ENCODE data around the gene OXLD1. TPM values are rescaled to one million over a fixed set of nuclear protein-coding genes. Genes with fewer than 3 reads are reported as not detected.

Gene OXLD1
- total RNA-seq, 8 experiments from 2014 or later = 20.2 to 85.8 (median 33.6) TPM

DNA sequence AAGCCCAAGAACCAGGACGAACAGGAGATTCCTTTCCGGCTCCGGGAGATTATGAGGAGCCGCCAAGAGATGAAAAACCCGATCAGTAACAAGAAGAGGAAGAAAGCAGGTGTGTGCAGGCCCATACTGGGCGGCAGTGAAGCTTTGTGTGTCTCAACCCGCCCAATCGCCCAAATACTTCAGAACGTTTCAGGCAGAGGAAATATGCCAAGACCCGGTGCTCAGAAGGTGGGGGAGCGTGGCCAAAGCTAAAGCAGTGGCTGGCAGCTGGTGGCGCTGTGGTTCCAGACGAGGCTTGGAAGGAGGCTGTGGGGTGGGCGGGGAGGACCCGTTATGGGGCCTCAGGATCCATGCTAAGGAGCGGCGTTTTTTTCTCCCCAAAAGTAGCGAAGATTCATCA lies 1.3 kb upstream of the OXLD1 start:
- no peak for ATAC-seq (replicated peaks in 6 of 8)
- WGBS, 10 experiments = 69 to 100% (median 93%) methylated on average over 1 to 8 of the region's 18 CpGs; no CpG with 5 or more reads in 5 of the 10 experiments
- no peak overlapping the region for H3K4me3 ChIP-seq
- no peak overlapping the region for H3K27ac ChIP-seq
- in situ Hi-C loops (cut with MboI; ENCODE audit: low pct_unique_long_range_greater_than_20kb in 2 of 9, low sequenced_read_pairs in 9 of 9, unreplicated experiment in 9 of 9) = no loop called here
- peaks cover 15% of the 10 kb centered on the region in 2 donors for H3K4me1 ChIP-seq (replicated peaks in 1 of 2)

DNA sequence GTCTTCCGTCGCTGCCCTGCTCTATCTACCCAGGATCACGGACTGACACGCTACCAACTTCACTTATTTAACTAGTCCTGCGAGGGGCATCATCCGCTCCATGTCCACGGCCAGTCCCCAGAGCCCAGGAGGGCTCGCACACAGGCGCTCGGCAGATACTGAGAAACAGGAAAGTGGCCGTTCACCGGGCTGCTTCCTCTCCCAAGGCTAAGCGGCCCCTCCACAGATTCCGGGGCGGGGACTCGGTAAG lies 388 bp downstream of the OXLD1 start:
- ATAC-seq (replicated peaks in 6 of 8) = peak in 1 of 8 experiments; percentile 34
- WGBS, 10 experiments = 0% methylated on average over 6 to 8 of the region's 16 CpGs; no CpG with 5 or more reads in 8 of the 10 experiments
- Histone ChIP-seq H3K4me1 (replicated peaks in 1 of 2) (peaks cover 15% of the 10 kb centered on the region in 2 donors), H3K4me3 (peak overlapping the region; percentile 50 to 100 (median 72)), H3K27ac (peak overlapping the region; percentile 53 to 89)
- in situ Hi-C loops (cut with MboI; ENCODE audit: low pct_unique_long_range_greater_than_20kb in 2 of 9, low sequenced_read_pairs in 9 of 9, unreplicated experiment in 9 of 9) = no loop called here

DNA sequence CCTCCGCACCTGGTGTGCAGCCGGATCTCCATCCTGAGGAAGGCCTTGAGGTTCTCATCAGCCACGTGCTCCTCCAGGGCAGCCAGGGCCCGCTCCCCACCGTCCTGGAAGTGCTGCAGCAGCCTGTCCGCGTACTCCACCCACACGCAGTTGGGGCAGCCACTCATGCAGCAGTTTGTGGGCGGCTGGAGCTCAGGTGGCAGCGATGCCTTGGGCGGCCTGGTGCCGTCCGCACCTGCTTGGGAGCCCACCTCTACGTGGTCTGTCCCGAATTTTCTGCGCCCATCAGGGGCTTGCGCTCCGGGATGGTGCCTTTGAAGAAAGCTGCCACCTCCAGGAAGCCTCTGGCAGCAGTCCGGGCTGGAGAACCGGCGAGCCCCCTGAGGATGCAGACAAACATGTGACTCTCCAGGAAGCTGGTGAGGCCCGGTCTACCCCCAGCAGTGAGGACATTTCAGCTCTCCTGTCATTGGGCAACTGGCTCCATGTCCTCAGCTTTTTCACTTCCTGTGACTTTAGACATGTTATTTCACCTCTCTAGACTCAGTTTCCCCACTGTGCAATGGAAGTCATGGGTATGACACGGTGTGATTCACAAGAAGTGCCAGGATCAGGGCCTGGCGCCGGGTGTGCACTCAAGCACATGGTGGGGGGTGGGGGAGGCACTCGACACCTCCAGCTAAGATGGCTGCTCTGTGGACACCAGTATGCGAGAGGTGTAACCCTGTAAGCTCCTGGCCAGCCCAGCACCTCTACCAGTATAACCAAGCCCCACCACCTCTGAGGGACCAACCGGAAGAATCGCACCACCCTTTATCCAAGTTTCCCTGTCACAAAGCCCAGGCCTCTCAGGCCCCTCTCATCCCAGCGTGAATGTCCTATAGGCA lies 957 bp downstream of the OXLD1 start:
- Histone ChIP-seq H3K4me1 (replicated peaks in 1 of 2) (peaks cover 15% of the 10 kb centered on the region in 2 donors), H3K27ac (peak overlapping the region; percentile 53 to 89), H3K4me3 (peak overlapping the region; percentile 50 to 100 (median 72))
- in situ Hi-C loops (cut with MboI; ENCODE audit: low pct_unique_long_range_greater_than_20kb in 2 of 9, low sequenced_read_pairs in 9 of 9, unreplicated experiment in 9 of 9) = no loop called here
- WGBS, 10 experiments = 0 to 100% (median 42%) methylated on average over 1 to 4 of the region's 30 CpGs; no CpG with 5 or more reads in 4 of the 10 experiments
- ATAC-seq (replicated peaks in 6 of 8) = peak in 3 of 8 experiments; percentile 1 to 19 (median 17)

DNA sequence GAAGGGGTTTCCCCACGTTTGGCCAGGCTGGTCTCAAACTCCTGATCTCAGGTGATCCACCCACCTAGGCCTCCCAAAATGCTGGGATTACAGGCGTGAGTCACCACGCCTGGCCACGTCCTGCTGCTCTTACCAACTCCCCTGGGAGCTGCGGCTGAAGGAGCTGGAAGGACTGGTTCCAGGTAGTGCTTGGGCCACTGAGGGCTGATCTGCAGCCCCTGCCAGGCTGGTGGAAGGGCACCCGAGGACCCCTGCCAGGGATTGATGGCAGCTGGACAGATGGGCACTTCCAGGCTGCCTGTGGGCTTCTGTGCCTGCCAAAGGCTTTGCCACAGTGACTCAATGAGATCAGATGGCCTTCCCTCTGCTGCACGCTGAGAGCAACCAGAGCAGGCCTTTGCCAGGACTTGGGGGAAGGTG lies 2.3 kb downstream of the OXLD1 start:
- Histone ChIP-seq H3K27ac (no peak overlapping the region), H3K4me1 (replicated peaks in 1 of 2) (peaks cover 15% of the 10 kb centered on the region in 2 donors), H3K4me3 (no peak overlapping the region)
- ATAC-seq (replicated peaks in 6 of 8) = no peak
- in situ Hi-C loops (cut with MboI; ENCODE audit: low pct_unique_long_range_greater_than_20kb in 2 of 9, low sequenced_read_pairs in 9 of 9, unreplicated experiment in 9 of 9) = no loop called here
- 84 to 100% (median 86%) methylated on average over 1 to 3 of the region's 7 CpGs; no CpG with 5 or more reads in 7 of the 10 experiments for WGBS, 10 experiments

DNA sequence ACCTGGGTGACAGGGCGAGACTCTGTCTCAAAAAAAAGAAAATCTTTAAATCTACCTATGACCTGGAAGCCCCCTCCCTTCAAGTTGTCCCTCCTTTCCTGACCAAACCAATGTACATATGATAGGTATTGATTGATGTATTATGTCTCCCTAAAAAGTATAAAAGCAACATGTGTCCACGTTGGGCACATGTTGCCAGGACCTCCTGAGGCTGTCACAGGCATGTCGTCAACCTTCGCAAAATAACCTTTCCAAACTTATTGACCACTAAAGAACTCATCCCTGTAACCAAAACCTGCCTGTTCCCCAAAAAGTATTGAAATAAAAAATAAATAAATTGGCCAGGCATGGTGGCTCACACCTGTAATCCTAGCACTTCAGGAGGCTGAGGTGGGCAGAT lies 4.4 kb downstream of the OXLD1 start:
- no peak overlapping the region for H3K4me3 ChIP-seq
- WGBS, 10 experiments = 43 to 100% (median 80%) methylated on average over 1 to 4 of the region's 4 CpGs; no CpG with 5 or more reads in 3 of the 10 experiments
- ATAC-seq (replicated peaks in 6 of 8) = no peak
- in situ Hi-C loops (cut with MboI; ENCODE audit: low pct_unique_long_range_greater_than_20kb in 2 of 9, low sequenced_read_pairs in 9 of 9, unreplicated experiment in 9 of 9) = no loop called here
- peaks cover 6% of the 10 kb centered on the region in 2 donors for H3K4me1 ChIP-seq (replicated peaks in 1 of 2)
- no peak overlapping the region for H3K27ac ChIP-seq

DNA sequence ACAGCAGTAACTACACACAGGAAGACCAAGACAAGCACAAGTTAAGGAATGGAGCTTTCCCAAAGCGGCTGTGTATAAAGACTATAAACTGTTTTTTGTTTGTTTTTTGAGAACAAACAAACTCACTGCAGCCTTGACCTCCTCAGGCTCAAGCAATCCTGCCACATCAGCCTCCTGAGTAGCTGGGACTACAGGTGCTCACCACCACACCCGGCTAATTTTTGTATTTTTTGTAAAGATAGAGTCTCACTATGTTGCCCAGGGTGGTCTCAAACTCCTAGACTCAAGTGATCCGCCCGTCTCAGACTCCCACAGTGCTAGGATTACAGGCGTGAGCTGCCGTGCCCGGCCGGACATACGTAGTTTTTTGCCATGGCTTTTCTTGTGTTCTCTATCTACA lies 6.0 kb downstream of the OXLD1 start:
- ATAC-seq (replicated peaks in 6 of 8) = no peak
- in situ Hi-C loops (cut with MboI; ENCODE audit: low pct_unique_long_range_greater_than_20kb in 2 of 9, low sequenced_read_pairs in 9 of 9, unreplicated experiment in 9 of 9) = no loop called here
- WGBS, 10 experiments = 52 to 93% (median 82%) methylated on average over 1 to 9 of the region's 9 CpGs; no CpG with 5 or more reads in 3 of the 10 experiments

DNA sequence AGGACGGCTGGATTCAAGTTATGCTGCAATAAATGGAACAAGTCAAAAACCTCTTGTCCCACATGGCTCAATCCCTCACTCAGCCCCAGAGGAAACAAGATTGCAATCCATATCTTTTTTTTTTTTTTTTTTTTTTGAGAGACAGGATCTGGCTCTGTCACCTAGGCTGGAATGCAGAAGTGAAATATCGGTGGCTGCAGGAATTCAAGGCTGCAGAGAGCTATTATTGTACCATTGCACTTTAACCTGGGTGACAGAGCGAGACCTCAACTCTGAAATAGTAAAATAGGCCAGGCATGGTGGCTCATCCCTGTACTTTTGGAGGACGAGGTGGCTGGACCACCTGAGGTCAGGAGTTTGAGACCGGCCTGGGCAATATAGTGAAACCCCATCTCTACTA lies 7.4 kb downstream of the OXLD1 start:
- Histone ChIP-seq H3K4me1 (replicated peaks in 1 of 2) (no peaks in the 10 kb centered on the region), H3K4me3 (no peak overlapping the region), H3K27ac (no peak overlapping the region)
- WGBS, 10 experiments = 57 to 100% (median 86%) methylated on average over 1 to 5 of the region's 5 CpGs
- in situ Hi-C loops (cut with MboI; ENCODE audit: low pct_unique_long_range_greater_than_20kb in 2 of 9, low sequenced_read_pairs in 9 of 9, unreplicated experiment in 9 of 9) = no loop called here
- no peak for ATAC-seq (replicated peaks in 6 of 8)

More for the DNA sequence above, 6.0 kb downstream of the OXLD1 start:
- Histone ChIP-seq H3K4me1 (replicated peaks in 1 of 2) (peaks cover 3% of the 10 kb centered on the region in 2 donors), H3K27ac (no peak overlapping the region), H3K4me3 (no peak overlapping the region)

DNA sequence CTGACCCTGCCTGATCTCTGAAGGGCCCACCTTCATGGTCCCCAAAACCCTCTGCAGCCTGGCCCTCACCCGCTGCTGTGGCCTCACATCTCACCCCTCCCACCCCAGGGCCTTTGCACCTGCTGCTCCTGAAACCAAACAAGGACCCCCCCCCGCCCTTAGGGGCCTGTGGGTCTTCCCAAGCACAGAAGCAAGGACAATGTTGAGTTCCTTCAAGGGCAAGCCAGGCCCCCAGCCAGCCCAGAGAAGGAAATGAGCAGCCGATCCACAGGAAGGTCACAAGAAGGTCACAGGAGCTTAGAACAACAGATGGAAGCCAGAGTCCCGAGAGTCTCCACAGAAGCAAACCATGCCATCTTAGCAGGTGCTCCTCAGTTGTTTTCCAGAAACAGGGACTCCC lies 9.6 kb downstream of the OXLD1 start:
- no peak overlapping the region for H3K27ac ChIP-seq
- WGBS, 10 experiments = 40% methylated on average over 1 of the region's 4 CpGs; no CpG with 5 or more reads in 9 of the 10 experiments

DNA sequence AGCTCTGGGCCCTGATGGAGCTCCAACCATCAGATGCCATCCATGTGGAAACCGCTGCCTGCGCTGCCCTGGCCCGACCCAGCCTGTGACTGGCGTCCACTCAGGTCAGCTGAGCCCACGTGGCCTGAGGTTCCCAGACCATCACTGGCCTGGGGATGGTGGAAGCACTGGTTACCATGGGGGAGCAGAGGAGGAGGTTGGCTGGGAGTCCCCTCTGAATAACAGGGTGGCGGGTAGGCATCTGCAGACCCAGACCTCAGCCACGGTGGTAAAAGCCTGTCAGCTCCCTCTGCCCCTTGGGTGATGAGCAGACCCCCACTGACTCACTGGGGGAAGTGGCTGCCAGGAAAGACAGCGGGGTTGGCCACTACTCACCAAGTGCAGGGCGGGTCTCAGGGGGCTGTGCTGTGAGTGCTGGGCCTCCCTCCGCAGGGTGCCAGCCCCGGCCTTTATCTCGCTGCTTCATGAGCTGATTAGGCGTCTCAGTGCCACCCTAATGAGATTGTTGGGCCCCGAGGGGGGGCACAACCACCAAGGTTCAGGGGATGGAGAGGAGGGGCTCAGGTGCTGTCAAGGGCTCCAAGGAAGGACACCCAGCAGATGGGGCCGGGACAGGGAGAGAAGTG lies 10.2 kb downstream of the OXLD1 start, which contains the start of gene PDE6G:
TSS of gene PDE6G (minus strand) at position 425 of the 626 bp plus-strand sequence. CDS start 3,237 bp downstream, outside the sequence.
- Histone ChIP-seq H3K4me3 (no peak within 1 kb of the TSS), H3K4me1 (replicated peaks in 1 of 2) (peaks cover 0 to 3% of the 10 kb centered on the region in 2 donors), H3K27ac (no peak within 1 kb of the TSS)
- 81 to 95% methylated on average over 4 to 5 of the region's 15 CpGs; no CpG with 5 or more reads in 8 of the 10 experiments for WGBS, 10 experiments
- peak in 2 of 8 experiments; percentile 11 to 16 for ATAC-seq (replicated peaks in 6 of 8)
- in situ Hi-C loops (cut with MboI; ENCODE audit: low pct_unique_long_range_greater_than_20kb in 2 of 9, low sequenced_read_pairs in 9 of 9, unreplicated experiment in 9 of 9) = no loop called here

More for the DNA sequence above, 9.6 kb downstream of the OXLD1 start:
- Histone ChIP-seq H3K4me1 (replicated peaks in 1 of 2) (peaks cover 0 to 3% of the 10 kb centered on the region in 2 donors), H3K4me3 (no peak overlapping the region)
- peak in 1 of 8 experiments; percentile 5 for ATAC-seq (replicated peaks in 6 of 8)
- in situ Hi-C loops (cut with MboI; ENCODE audit: low pct_unique_long_range_greater_than_20kb in 2 of 9, low sequenced_read_pairs in 9 of 9, unreplicated experiment in 9 of 9) = no loop called here

DNA sequence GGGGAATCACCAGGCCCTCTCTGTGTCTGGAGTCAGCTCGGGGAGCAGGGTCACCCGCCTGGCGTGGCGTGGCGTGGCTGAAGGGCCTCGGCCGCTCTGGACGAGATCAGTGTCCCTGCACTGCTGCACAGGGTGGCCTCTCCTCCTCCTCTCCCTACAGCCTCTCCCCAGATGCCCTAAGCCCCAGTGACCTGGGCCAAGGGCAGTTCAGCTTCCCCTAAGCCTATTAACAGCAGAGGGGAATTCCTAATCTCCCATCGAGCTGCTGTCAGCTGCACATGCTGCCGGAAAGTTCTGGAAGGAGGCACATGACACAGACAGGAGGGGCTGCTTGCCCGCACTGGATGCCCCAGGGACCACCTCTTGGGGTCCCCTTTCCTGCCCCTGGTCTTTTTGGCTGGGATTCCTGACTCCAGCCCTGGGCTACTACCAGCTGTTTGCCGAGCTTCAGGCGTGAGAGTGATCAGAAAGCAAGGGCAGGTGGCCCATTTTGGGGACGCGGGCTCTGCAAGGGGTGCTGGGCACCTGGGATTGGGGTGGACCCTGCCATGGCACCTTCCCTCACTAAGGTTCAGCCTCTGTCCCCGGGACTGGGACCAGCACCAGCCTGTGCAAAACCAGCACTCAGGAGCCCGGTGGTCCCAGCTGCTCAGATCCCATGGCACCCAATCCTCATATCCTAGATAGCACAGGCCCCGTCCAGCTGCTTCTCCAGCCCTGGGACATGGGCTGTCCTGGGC lies 10.9 kb downstream of the OXLD1 start:
- no peak overlapping the region for H3K4me3 ChIP-seq
- H3K4me1 ChIP-seq (replicated peaks in 1 of 2) = peaks cover 0 to 3% of the 10 kb centered on the region in 2 donors
- in situ Hi-C loops (cut with MboI; ENCODE audit: low pct_unique_long_range_greater_than_20kb in 2 of 9, low sequenced_read_pairs in 9 of 9, unreplicated experiment in 9 of 9) = no loop called here
- no peak overlapping the region for H3K27ac ChIP-seq
- 70 to 100% (median 84%) methylated on average over 2 to 3 of the region's 18 CpGs; no CpG with 5 or more reads in 4 of the 10 experiments for WGBS, 10 experiments
- peak in 4 of 8 experiments; percentile 9 to 13 (median 12) for ATAC-seq (replicated peaks in 6 of 8)

DNA sequence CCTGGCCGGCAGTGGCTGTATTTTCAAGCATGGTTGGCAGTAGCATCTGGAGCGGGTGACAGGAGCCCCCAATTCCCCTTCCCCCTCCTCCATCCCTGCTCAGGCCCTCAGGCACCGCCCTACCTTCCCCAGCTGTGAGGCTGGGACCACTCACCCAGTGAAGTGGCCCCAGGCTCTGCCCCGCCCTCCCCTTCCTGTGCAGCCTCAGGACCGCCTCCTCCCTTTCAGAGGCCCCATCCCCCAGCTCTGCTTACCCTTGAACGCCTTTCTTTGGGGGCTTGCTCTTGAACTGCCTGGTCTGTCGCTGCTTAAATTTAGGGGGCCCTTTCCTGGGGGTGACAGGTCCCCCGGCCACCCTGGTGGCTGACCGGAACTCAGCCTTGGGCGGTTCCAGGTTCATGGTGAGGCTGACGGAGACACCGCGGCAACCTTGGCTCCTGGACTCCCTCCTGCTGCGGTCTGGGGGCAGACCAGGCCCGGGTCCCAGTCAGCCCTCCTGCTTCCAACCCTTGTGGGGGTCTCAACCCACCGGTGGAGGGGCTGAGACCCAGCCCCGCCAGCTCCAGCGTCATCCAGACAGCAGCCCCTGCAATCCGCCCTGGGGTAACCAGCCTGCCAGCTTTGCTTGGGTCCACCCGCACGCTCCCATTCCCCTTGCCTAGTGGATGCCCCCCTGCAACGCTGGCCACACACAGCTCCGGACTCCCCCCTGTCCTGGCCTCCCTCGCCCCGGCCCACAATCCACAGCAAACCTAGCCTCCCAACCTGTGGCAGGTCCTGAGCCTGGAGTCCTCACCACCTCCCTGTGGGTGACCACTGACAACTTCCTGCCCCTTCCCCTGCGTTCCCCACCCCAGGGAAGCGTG lies 13.3 kb downstream of the OXLD1 start:
- WGBS, 10 experiments = 40 to 100% (median 68%) methylated on average over 1 to 6 of the region's 27 CpGs; no CpG with 5 or more reads in 4 of the 10 experiments
- in situ Hi-C loops (cut with MboI; ENCODE audit: low pct_unique_long_range_greater_than_20kb in 2 of 9, low sequenced_read_pairs in 9 of 9, unreplicated experiment in 9 of 9) = no loop called here
- peak in 4 of 8 experiments; percentile 11 to 16 (median 14) for ATAC-seq (replicated peaks in 6 of 8)
- Histone ChIP-seq H3K4me1 (replicated peaks in 1 of 2) (peaks cover 0 to 3% of the 10 kb centered on the region in 2 donors), H3K4me3 (no peak overlapping the region), H3K27ac (no peak overlapping the region)

DNA sequence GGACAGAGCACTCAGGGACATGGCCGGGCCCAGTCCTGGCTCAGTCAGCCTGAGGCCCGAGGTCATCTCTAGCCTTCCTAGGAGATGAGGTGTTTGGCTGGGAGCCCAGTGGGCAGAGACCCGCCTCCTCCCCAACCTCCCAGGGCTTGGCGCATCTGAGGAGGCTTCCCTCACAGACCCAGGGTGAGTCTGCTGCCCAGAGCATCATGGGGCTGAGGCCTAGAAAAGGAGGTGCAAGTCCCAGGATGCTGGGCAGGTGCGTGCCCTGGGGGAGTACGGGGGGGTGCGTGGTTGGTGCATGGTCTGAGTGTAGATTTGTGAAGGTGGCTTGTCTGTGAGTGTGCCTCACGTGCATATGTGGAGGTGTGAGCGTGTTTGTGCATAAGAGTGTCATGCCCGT lies 14.7 kb downstream of the OXLD1 start:
- peak in 7 of 8 experiments; percentile 6 to 90 (median 57) for ATAC-seq (replicated peaks in 6 of 8)
- 62 to 81% methylated on average over 3 of the region's 10 CpGs; no CpG with 5 or more reads in 8 of the 10 experiments for WGBS, 10 experiments
- H3K4me3 ChIP-seq = no peak overlapping the region
- H3K27ac ChIP-seq = no peak overlapping the region
- in situ Hi-C loops (cut with MboI; ENCODE audit: low pct_unique_long_range_greater_than_20kb in 2 of 9, low sequenced_read_pairs in 9 of 9, unreplicated experiment in 9 of 9) = no loop called here
- peaks cover 0 to 3% of the 10 kb centered on the region in 2 donors for H3K4me1 ChIP-seq (replicated peaks in 1 of 2)

Data from motor neuron (in vitro differentiated cells).